K562 (cell line): ENCODE data around the gene PGPEP1. TPM values are rescaled to one million over a fixed set of nuclear protein-coding genes. Genes with fewer than 3 reads are reported as not detected.

Source experiments
- CBX3 ChIP-seq, 2 experiments: IDR thresholded peaks; 1 replicate in 1 of 2; 2 replicates in 1 of 2; pipeline ENCODE4 v1.6.1; 2012; ENCODE audit warnings: inconsistent platforms in 2 of 2, low read length in 2 of 2, borderline replicate concordance in 1 of 2, control low read depth in 1 of 2
- CCNT2 ChIP-seq: IDR thresholded peaks from 2 replicates; pipeline ENCODE4 v1.6.1; 2011; ENCODE audit warnings: borderline replicate concordance, low read depth, mild to moderate bottlenecking, moderate library complexity, mixed read lengths, low read length; ENCODE audit not compliant: insufficient read length; ENCODE audit errors: extremely low read depth
- CREB3 ChIP-seq: fragments of 450-650 bp; conservative IDR thresholded peaks from 2 replicates; pipeline ENCODE4 v1.6.1; 2016; ENCODE audit warnings: missing genetic modification characterization, low read depth, mild to moderate bottlenecking, missing compliant biosample characterization, moderate library complexity
- HDAC2 ChIP-seq: fragments of 450-650 bp; IDR thresholded peaks from 2 replicates; pipeline ENCODE4 v1.6.1; 2016; ENCODE audit warnings: mild to moderate bottlenecking
- HMG20B ChIP-seq: fragments of 250-450 bp; sonication (Bioruptor Pico); IDR thresholded peaks from 2 replicates; pipeline ENCODE4 v1.5.0; 2021; ENCODE audit warnings: mild to moderate bottlenecking
- MTA2 ChIP-seq: fragments of 450-650 bp; IDR thresholded peaks from 2 replicates; pipeline ENCODE4 v1.6.1; 2016; ENCODE audit warnings: low read depth
- PCBP2 ChIP-seq: fragments of 200-400 bp; formaldehyde crosslinking; IDR thresholded peaks from 2 replicates; pipeline ENCODE4 v1.6.1; 2018; ENCODE audit warnings: low read length, low read depth, mild to moderate bottlenecking, moderate library complexity; ENCODE audit not compliant: poor library complexity, severe bottlenecking
- SMARCC2 ChIP-seq: fragments of 450-650 bp; IDR thresholded peaks from 2 replicates; pipeline ENCODE4 v1.6.1; 2017; ENCODE audit warnings: antibody characterized with exemption, moderate library complexity, mild to moderate bottlenecking, low read depth
- STAT5A ChIP-seq: IDR thresholded peaks from 2 replicates; pipeline ENCODE4 v1.6.1; 2012; ENCODE audit warnings: low read length, inconsistent platforms, borderline replicate concordance
- VEZF1 ChIP-seq: fragments of 200-800 bp; sonication (Bioruptor generic); IDR thresholded peaks from 2 replicates; pipeline ENCODE4 v1.6.1; 2017; ENCODE audit warnings: missing genetic modification characterization, missing compliant biosample characterization
- ZBTB17 ChIP-seq: fragments of 450-650 bp; formaldehyde crosslinking; IDR thresholded peaks from 2 replicates; pipeline ENCODE4 v1.4.0; 2020; ENCODE audit warnings: mild to moderate bottlenecking
- ZBTB8A ChIP-seq: fragments of 450-650 bp; IDR thresholded peaks from 2 replicates; pipeline ENCODE4 v1.6.1; 2018; ENCODE audit warnings: mild to moderate bottlenecking, moderate library complexity; ENCODE audit not compliant: partially characterized antibody
- ZKSCAN1 ChIP-seq: fragments of 150-350 bp; IDR thresholded peaks from 2 replicates; pipeline ENCODE4 v1.6.1; 2016; ENCODE audit warnings: low read depth, low read length
- ZNF224 ChIP-seq: sonication (generic); formaldehyde crosslinking; IDR thresholded peaks from 2 replicates; pipeline ENCODE4 v1.8.0; 2022; ENCODE audit warnings: mild to moderate bottlenecking, missing genetic modification reagents
- ZNF583 ChIP-seq: fragments of 250-450 bp; sonication (Bioruptor Pico); IDR thresholded peaks from 2 replicates; pipeline ENCODE4 v1.4.0; 2020
- ZNF584 ChIP-seq: fragments of 200-800 bp; sonication (Bioruptor generic); IDR thresholded peaks from 2 replicates; pipeline ENCODE4 v1.6.1; 2016; ENCODE audit warnings: low read depth, mild to moderate bottlenecking, missing genetic modification characterization, missing compliant biosample characterization
- ZNF699 ChIP-seq: fragments of 250-450 bp; sonication (Bioruptor Pico); IDR thresholded peaks from 2 replicates; pipeline ENCODE4 v1.8.0; 2021; ENCODE audit warnings: mild to moderate bottlenecking, moderate library complexity; ENCODE audit not compliant: insufficient replicate concordance
- polyA plus RNA-seq, 8 experiments: library from polyadenylated mRNA; depleted of rRNA in 4 of 8; stranded (reverse) in 5 of 8; unstranded in 3 of 8; fragments of >200 nt; fragmentation: Nextera tagmentation in 2 of 8; fragmentation: Illumina TruSeq in 1 of 8; extraction: Ambion mirVana in 2 of 8; extraction: Trizol in 1 of 8; gene quantifications; 2 replicates each; pipeline versions ENCODE4 v1.2.1 to v1.2.3, GENCODE V29; 2011 to 2014; ENCODE audit warnings: inconsistent platforms in 1 of 8, missing spikeins in 1 of 8
- total RNA-seq, 7 experiments: library from RNA; depleted of rRNA in 6 of 7; stranded (reverse); fragments of >200 nt in 6 of 7; fragmentation: Illumina TruSeq in 2 of 7; extraction: Trizol in 2 of 7; gene quantifications; 2 replicates each; pipeline versions ENCODE4 v1.2.1 to v1.2.3, GENCODE V29; 2011 to 2021; ENCODE audit warnings: low replicate concordance in 1 of 7
- TF ChIP-seq, protein P1 (sequence below): fragments of 250-450 bp; sonication (Bioruptor Pico); IDR thresholded peaks from 2 replicates; pipeline ENCODE4 v1.5.0; 2021
- TF ChIP-seq, protein P2 (sequence below): fragments of 250-450 bp; sonication (Bioruptor Pico); IDR thresholded peaks from 2 replicates; pipeline ENCODE4 v1.5.0; 2021; ENCODE audit warnings: mild to moderate bottlenecking, moderate library complexity

The PGPEP1 gene
- total and polyA plus RNA-seq, 9 of the 15 experiments (the other 6 are each of a cell fraction or from before 2014, with no cell fraction given), result 10.0 to 69.6 (median 33.5) TPM

DNA sequence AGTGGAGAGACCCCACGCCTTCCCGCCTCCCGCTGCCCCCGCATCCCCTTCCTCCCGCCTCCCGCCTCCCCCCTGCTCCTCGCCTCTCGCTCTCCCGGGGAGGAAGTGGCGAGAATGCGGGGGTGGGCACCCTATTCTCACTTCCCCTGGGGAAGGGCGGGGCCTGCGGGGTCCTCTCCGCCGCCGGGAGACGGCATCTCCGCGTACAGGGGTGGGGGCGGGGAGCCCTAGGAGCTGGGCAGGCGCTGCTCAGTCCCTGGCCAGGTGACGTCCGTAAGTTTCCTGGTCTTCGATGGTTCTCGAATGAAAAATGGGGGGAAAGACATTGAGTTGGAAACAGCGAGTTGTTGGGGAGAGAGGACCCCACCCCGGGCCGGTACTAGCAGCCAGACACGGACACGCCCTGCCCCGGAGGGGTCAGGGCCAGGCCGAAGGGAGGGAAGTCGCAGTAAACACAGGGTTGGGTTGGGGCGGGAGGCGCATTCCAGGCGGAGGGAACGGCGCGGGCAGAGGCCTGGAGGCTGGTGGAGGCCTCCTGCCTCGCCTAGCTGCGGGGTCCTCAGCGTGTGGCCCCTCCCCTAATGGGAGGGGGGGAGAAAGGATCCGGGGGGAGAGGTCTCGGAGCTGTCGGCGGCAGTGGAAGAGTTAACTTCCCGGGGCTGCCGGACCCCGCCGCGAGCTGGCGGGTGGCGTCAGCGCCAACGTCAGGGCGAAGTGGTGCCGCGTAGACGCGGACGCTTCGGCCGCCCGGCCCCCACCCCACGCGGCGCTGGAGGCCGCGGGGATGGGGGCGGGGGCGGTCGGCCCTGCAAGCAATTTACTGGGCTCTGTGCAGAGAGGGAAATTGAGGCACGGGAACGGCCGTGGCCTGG is 48.6 kb upstream of the PGPEP1 start (continued):
- TF ChIP-seq VEZF1 (CRISPR knock-in tag), result peak; percentile 99
- TF ChIP-seq, protein P1, sequence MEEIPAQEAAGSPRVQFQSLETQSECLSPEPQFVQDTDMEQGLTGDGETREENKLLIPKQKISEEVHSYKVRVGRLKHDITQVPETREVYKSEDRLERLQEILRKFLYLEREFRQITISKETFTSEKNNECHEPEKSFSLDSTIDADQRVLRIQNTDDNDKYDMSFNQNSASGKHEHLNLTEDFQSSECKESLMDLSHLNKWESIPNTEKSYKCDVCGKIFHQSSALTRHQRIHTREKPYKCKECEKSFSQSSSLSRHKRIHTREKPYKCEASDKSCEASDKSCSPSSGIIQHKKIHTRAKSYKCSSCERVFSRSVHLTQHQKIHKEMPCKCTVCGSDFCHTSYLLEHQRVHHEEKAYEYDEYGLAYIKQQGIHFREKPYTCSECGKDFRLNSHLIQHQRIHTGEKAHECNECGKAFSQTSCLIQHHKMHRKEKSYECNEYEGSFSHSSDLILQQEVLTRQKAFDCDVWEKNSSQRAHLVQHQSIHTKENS, result no peak
- TF ChIP-seq PCBP2, result no peak
- 0 out of 2 replicates have a peak, but pooled peaks have one; percentile 59 for TF ChIP-seq ZBTB17
- TF ChIP-seq, protein P2, sequence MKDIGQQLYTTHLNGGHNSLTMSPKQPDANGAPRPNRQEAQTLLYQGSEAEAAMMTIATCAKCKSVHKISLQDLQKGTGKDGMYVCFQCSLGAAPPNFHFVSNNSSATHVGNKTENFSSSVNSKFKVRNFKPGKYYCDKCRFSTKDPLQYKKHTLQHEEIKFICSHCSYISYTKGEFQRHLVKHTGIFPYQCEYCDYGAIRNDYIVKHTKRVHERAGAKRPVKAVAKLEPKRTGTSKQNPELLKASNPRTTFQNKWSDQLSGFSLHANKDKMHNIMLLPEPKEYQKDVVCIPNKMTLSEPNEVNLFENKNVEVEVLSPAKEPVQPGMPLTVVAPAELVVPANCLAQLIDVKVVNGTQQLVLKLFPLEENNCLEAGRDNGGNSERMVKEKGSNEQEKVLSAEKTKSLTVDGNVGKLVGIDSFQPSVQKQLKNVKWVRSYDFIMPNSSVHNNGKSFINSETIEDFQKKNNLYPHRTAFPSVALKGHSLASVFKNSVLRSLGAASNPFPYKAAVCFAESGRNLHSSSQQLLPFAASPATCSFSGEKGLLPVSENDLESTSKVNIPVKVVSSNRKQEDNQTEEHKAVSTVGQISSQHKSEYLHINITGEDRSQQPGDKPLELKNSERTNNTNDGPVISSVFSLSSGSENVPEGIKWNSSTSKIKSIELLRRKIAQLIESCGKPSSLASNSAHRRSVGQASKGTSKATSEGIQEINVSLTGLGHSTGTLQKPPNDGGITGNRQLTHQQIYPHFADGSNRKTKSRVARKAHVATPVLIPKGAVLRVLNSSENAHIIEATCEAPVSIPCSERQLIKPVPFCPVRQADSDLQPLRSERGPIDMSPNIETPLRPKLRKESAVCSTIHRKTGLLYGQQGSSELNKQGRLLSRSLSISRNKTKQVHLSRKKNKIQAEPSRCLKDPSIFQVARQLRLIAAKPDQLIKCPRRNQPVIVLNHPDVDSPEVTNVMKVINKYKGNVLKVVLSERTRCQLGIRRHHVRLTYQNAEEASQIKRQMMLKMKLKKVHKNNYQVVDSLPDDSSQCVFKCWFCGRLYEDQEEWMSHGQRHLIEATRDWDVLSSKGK (CRISPR knock-in tag), result no peak
- 0 out of 2 replicates have a peak, but pooled peaks have one; percentile 4 for TF ChIP-seq ZKSCAN1
- TF ChIP-seq ZNF584 (CRISPR knock-in tag), result 0 out of 2 replicates have a peak, but pooled peaks have one; percentile 39
- no peak for TF ChIP-seq ZNF699
- 0 out of 3 replicates have a peak, but pooled peaks of 1 of the 2 experiments have one; percentile 23 for TF ChIP-seq CBX3 (IDR thresholded peaks at IDR 0.05; ENCODE audit: borderline replicate concordance in 1 of 2, low read length in 2 of 2)
- no peak for TF ChIP-seq ZNF583 (CRISPR knock-in tag)
- TF ChIP-seq MTA2, result no peak
- no peak for TF ChIP-seq CREB3 (tag)
- TF ChIP-seq HDAC2, result no peak; the same call in 1 of the 2 replicates
- TF ChIP-seq ZBTB8A, result no peak
- peak; percentile 31; the same call in 1 of the 2 replicates for TF ChIP-seq HMG20B (CRISPR knock-in tag)
- no peak for TF ChIP-seq STAT5A
- no peak for TF ChIP-seq ZNF224 (CRISPR knock-in tag)
- TF ChIP-seq SMARCC2, result no peak; the same call in 1 of the 2 replicates
- peak; percentile 88 for TF ChIP-seq CCNT2
